K562 (cell line): ENCODE results near the gene C11orf91. TPM values are rescaled to one million over a fixed set of nuclear protein-coding genes. Genes with fewer than 3 reads are reported as not detected.

Experiments
- C11orf30 ChIP-seq: fragments of 450-650 bp; IDR thresholded peaks from 2 replicates; pipeline ENCODE4 v1.6.1; 2016; ENCODE audit warnings: low read depth, mild to moderate bottlenecking
- JUN ChIP-seq, 2 experiments: sonication (generic) in 1 of 2; formaldehyde crosslinking in 1 of 2; IDR thresholded peaks; 2 replicates each; pipeline versions ENCODE4 v1.6.1 to v1.8.0; 2012 to 2022; ENCODE audit warnings: borderline replicate concordance in 2 of 2, mild to moderate bottlenecking in 2 of 2, improper control_type of control experiment in 1 of 2, low read depth in 1 of 2, low read length in 1 of 2, missing genetic modification reagents in 1 of 2
- NFE2 ChIP-seq: IDR thresholded peaks from 2 replicates; pipeline ENCODE4 v1.6.1; 2014; ENCODE audit warnings: antibody characterized with exemption, low read depth
- NR2C2 ChIP-seq, 2 experiments: fragments of 200-800 bp in 1 of 2; sonication (Bioruptor generic) in 1 of 2; sonication (generic) in 1 of 2; formaldehyde crosslinking in 1 of 2; IDR thresholded peaks; 2 replicates each; pipeline versions ENCODE4 v1.6.1 to v1.8.0; 2016 to 2022; ENCODE audit warnings: mild to moderate bottlenecking in 1 of 2, missing compliant biosample characterization in 1 of 2, missing genetic modification characterization in 1 of 2, missing genetic modification reagents in 1 of 2
- NRF1 ChIP-seq, 2 experiments: fragments of 450-650 bp; IDR thresholded peaks in 1 of 2; conservative IDR thresholded peaks in 1 of 2; 2 replicates each; pipeline ENCODE4 v1.6.1; 2014; ENCODE audit warnings: mild to moderate bottlenecking in 2 of 2
- PHB2 ChIP-seq: fragments of 450-650 bp; IDR thresholded peaks from 2 replicates; pipeline ENCODE4 v1.6.1; 2017; ENCODE audit warnings: low read depth
- polyA plus RNA-seq, 8 experiments: library from polyadenylated mRNA; depleted of rRNA in 4 of 8; stranded (reverse) in 5 of 8; unstranded in 3 of 8; fragments of >200 nt; fragmentation: Nextera tagmentation in 2 of 8; fragmentation: Illumina TruSeq in 1 of 8; extraction: Ambion mirVana in 2 of 8; extraction: Trizol in 1 of 8; gene quantifications; 2 replicates each; pipeline versions ENCODE4 v1.2.1 to v1.2.3, GENCODE V29; 2011 to 2014; ENCODE audit warnings: inconsistent platforms in 1 of 8, missing spikeins in 1 of 8
- total RNA-seq, 7 experiments: library from RNA; depleted of rRNA in 6 of 7; stranded (reverse); fragments of >200 nt in 6 of 7; fragmentation: Illumina TruSeq in 2 of 7; extraction: Trizol in 2 of 7; gene quantifications; 2 replicates each; pipeline versions ENCODE4 v1.2.1 to v1.2.3, GENCODE V29; 2011 to 2021; ENCODE audit warnings: low replicate concordance in 1 of 7
- TF ChIP-seq, protein P1 (sequence below): fragments of 450-650 bp; IDR thresholded peaks from 2 replicates; pipeline ENCODE4 v1.6.1; 2016; ENCODE audit warnings: mild to moderate bottlenecking, moderate library complexity
- TF ChIP-seq, protein P2 (sequence below), 2 experiments: fragments of 450-650 bp; IDR thresholded peaks; 2 replicates each; pipeline ENCODE4 v1.6.1; 2016
- TF ChIP-seq, protein P3 (sequence below): sonication (generic); formaldehyde crosslinking; IDR thresholded peaks from 2 replicates; pipeline ENCODE4 v1.8.0; 2022; ENCODE audit warnings: missing genetic modification reagents, mild to moderate bottlenecking, moderate library complexity, borderline replicate concordance
- TF ChIP-seq, protein P4 (sequence below): sonication (generic); formaldehyde crosslinking; IDR thresholded peaks from 2 replicates; pipeline ENCODE4 v1.8.1; 2022; ENCODE audit warnings: missing genetic modification reagents

C11orf91 gene
- total and polyA plus RNA-seq, 9 of the 15 experiments (the other 6 are each of a cell fraction or from before 2014, with no cell fraction given): not detected

DNA sequence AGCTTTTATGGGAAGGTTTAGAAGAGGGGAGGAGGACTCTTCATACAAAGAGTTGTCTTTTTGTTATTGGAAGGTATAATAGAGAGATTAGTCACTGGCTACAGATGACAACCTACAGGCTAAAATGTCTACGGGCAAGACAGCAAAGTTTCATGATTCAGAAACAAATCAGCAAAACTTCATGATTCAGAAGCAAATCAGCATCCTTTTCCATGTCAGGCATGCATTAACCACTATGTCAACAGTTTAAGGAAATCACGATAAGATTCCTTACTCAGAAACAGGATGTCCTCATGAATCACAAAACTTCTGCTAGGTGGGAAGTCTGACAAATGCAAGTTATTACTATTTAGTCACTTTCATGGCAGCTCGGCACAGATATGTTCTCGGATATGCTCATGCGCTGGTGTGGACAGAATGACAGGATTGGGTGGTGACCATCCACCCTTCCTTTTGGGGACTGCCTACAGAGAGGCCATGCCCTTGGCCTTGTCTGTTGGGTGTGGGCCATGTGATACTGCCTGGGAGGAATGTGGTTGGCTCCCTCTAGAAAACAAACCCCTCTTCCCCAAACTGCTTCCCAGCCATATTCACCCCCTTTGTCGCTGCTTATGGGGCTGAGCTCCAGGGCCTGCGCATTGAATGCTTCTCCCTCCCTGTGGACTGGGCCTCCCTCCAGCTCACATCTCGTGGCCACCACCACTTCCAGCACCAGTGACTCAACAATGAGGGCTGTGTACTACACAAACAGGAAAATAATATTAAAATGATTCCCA lies 10.1 kb downstream of the C11orf91 start (continued):
- TF ChIP-seq, protein P1, sequence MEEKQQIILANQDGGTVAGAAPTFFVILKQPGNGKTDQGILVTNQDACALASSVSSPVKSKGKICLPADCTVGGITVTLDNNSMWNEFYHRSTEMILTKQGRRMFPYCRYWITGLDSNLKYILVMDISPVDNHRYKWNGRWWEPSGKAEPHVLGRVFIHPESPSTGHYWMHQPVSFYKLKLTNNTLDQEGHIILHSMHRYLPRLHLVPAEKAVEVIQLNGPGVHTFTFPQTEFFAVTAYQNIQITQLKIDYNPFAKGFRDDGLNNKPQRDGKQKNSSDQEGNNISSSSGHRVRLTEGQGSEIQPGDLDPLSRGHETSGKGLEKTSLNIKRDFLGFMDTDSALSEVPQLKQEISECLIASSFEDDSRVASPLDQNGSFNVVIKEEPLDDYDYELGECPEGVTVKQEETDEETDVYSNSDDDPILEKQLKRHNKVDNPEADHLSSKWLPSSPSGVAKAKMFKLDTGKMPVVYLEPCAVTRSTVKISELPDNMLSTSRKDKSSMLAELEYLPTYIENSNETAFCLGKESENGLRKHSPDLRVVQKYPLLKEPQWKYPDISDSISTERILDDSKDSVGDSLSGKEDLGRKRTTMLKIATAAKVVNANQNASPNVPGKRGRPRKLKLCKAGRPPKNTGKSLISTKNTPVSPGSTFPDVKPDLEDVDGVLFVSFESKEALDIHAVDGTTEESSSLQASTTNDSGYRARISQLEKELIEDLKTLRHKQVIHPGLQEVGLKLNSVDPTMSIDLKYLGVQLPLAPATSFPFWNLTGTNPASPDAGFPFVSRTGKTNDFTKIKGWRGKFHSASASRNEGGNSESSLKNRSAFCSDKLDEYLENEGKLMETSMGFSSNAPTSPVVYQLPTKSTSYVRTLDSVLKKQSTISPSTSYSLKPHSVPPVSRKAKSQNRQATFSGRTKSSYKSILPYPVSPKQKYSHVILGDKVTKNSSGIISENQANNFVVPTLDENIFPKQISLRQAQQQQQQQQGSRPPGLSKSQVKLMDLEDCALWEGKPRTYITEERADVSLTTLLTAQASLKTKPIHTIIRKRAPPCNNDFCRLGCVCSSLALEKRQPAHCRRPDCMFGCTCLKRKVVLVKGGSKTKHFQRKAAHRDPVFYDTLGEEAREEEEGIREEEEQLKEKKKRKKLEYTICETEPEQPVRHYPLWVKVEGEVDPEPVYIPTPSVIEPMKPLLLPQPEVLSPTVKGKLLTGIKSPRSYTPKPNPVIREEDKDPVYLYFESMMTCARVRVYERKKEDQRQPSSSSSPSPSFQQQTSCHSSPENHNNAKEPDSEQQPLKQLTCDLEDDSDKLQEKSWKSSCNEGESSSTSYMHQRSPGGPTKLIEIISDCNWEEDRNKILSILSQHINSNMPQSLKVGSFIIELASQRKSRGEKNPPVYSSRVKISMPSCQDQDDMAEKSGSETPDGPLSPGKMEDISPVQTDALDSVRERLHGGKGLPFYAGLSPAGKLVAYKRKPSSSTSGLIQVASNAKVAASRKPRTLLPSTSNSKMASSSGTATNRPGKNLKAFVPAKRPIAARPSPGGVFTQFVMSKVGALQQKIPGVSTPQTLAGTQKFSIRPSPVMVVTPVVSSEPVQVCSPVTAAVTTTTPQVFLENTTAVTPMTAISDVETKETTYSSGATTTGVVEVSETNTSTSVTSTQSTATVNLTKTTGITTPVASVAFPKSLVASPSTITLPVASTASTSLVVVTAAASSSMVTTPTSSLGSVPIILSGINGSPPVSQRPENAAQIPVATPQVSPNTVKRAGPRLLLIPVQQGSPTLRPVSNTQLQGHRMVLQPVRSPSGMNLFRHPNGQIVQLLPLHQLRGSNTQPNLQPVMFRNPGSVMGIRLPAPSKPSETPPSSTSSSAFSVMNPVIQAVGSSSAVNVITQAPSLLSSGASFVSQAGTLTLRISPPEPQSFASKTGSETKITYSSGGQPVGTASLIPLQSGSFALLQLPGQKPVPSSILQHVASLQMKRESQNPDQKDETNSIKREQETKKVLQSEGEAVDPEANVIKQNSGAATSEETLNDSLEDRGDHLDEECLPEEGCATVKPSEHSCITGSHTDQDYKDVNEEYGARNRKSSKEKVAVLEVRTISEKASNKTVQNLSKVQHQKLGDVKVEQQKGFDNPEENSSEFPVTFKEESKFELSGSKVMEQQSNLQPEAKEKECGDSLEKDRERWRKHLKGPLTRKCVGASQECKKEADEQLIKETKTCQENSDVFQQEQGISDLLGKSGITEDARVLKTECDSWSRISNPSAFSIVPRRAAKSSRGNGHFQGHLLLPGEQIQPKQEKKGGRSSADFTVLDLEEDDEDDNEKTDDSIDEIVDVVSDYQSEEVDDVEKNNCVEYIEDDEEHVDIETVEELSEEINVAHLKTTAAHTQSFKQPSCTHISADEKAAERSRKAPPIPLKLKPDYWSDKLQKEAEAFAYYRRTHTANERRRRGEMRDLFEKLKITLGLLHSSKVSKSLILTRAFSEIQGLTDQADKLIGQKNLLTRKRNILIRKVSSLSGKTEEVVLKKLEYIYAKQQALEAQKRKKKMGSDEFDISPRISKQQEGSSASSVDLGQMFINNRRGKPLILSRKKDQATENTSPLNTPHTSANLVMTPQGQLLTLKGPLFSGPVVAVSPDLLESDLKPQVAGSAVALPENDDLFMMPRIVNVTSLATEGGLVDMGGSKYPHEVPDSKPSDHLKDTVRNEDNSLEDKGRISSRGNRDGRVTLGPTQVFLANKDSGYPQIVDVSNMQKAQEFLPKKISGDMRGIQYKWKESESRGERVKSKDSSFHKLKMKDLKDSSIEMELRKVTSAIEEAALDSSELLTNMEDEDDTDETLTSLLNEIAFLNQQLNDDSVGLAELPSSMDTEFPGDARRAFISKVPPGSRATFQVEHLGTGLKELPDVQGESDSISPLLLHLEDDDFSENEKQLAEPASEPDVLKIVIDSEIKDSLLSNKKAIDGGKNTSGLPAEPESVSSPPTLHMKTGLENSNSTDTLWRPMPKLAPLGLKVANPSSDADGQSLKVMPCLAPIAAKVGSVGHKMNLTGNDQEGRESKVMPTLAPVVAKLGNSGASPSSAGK: 0 out of 2 replicates have a peak, but pooled peaks have one; percentile 10
- TF ChIP-seq C11orf30: peak; percentile 13; the same call in 1 of the 2 replicates
- TF ChIP-seq, protein P2, sequence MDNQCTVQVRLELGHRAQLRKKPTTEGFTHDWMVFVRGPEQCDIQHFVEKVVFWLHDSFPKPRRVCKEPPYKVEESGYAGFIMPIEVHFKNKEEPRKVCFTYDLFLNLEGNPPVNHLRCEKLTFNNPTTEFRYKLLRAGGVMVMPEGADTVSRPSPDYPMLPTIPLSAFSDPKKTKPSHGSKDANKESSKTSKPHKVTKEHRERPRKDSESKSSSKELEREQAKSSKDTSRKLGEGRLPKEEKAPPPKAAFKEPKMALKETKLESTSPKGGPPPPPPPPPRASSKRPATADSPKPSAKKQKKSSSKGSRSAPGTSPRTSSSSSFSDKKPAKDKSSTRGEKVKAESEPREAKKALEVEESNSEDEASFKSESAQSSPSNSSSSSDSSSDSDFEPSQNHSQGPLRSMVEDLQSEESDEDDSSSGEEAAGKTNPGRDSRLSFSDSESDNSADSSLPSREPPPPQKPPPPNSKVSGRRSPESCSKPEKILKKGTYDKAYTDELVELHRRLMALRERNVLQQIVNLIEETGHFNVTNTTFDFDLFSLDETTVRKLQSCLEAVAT (IDR thresholded peaks at IDR 0.05): no peak
- TF ChIP-seq, protein P3, sequence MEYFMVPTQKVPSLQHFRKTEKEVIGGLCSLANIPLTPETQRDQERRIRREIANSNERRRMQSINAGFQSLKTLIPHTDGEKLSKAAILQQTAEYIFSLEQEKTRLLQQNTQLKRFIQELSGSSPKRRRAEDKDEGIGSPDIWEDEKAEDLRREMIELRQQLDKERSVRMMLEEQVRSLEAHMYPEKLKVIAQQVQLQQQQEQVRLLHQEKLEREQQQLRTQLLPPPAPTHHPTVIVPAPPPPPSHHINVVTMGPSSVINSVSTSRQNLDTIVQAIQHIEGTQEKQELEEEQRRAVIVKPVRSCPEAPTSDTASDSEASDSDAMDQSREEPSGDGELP (CRISPR knock-in tag): no peak
- TF ChIP-seq PHB2: no peak
- peak; percentile 77 to 83 for TF ChIP-seq NRF1 (conservative IDR thresholded peaks at IDR 0.05 in 1 of 2, IDR thresholded peaks at IDR 0.05 in 1 of 2)
- no peak for TF ChIP-seq NR2C2 (CRISPR knock-in tag; IDR thresholded peaks at IDR 0.05)
- TF ChIP-seq NR2C2 (tag; IDR thresholded peaks at IDR 0.05): peak; percentile 34; the same call in 1 of the 2 replicates
- peak; percentile 66; the same call in 1 of the 2 replicates for TF ChIP-seq JUN (IDR thresholded peaks at IDR 0.05; ENCODE audit: borderline replicate concordance, low read depth, low read length)
- TF ChIP-seq JUN (CRISPR knock-in tag; IDR thresholded peaks at IDR 0.05; ENCODE audit: borderline replicate concordance): no peak
- TF ChIP-seq, protein P4, sequence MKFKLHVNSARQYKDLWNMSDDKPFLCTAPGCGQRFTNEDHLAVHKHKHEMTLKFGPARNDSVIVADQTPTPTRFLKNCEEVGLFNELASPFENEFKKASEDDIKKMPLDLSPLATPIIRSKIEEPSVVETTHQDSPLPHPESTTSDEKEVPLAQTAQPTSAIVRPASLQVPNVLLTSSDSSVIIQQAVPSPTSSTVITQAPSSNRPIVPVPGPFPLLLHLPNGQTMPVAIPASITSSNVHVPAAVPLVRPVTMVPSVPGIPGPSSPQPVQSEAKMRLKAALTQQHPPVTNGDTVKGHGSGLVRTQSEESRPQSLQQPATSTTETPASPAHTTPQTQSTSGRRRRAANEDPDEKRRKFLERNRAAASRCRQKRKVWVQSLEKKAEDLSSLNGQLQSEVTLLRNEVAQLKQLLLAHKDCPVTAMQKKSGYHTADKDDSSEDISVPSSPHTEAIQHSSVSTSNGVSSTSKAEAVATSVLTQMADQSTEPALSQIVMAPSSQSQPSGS (CRISPR knock-in tag): no peak
- TF ChIP-seq NFE2: 0 out of 2 replicates have a peak, but pooled peaks have one; percentile 17
